HL-60 (cell line): ENCODE results near the gene PSMD2.

Experiments
- DNase-seq, 2 experiments: peaks; one replicate each; pipeline ENCODE4 v3.0.0-alpha.2; 2010 to 2020; ENCODE audit warnings: low read depth in 1 of 2, low spot score in 1 of 2
- H3K27ac ChIP-seq: fragments of 250-450 bp; sonication (Bioruptor Pico); replicated peaks from 2 replicates; pipeline ENCODE4 v1.5.1; 2020; ENCODE audit warnings: mild to moderate bottlenecking, moderate library complexity
- H3K27me3 ChIP-seq: fragments of 250-450 bp; sonication (Bioruptor Pico); 2 replicates; pipeline ENCODE4 v1.5.1; 2021; ENCODE audit warnings: mild to moderate bottlenecking, moderate library complexity; ENCODE audit not compliant: insufficient read depth, poor library complexity, severe bottlenecking
- H3K4me3 ChIP-seq: replicated peaks from 2 replicates; pipeline ENCODE4 v1.5.1; 2011; ENCODE audit warnings: mild to moderate bottlenecking, control low read depth, low read length; ENCODE audit not compliant: insufficient read depth
- CTCF ChIP-seq: IDR thresholded peaks from one replicate; pipeline ENCODE4 v1.5.1; 2011; ENCODE audit warnings: low read length, control low read depth, inconsistent platforms; ENCODE audit not compliant: insufficient read depth
- GABPA ChIP-seq: IDR thresholded peaks from 2 replicates; pipeline ENCODE4 v1.6.1; 2012; ENCODE audit warnings: low read depth
- POLR2AphosphoS5 ChIP-seq: IDR thresholded peaks from 2 replicates; pipeline ENCODE4 v1.6.1; 2012; ENCODE audit warnings: low read depth
- SPI1 ChIP-seq: IDR thresholded peaks from 2 replicates; pipeline ENCODE4 v1.6.1; 2012; ENCODE audit warnings: low read depth, mild to moderate bottlenecking, borderline replicate concordance
- TF ChIP-seq, protein P1 (sequence below): IDR thresholded peaks from 2 replicates; pipeline ENCODE4 v1.6.1; 2012; ENCODE audit warnings: low read depth; ENCODE audit not compliant: insufficient replicate concordance

Gene PSMD2

DNA sequence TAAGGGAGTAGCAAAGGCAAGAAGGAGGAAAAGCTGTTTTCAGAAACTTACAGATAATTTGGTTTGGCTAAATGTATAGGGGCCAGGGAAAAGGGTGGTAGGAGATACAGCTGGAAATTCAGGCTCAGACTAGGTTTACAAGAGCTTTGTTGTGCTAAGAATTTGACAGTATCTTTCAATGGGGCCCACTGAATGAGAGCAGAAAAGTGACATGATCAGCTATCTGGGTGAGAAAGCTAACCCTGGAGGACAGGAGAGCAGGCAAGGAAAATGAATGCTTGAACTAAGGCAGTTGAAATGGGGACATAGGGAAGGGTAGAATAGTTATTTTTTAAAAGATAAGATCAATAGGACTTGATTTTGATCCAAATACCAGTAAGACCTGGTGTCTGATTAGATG is 12.6 kb downstream of the PSMD2 start:
- no peak overlapping the region for H3K27ac ChIP-seq
- DNase-seq = no peak
- TF ChIP-seq CTCF = no peak
- no peaks in the 10 kb centered on the region for H3K27me3 ChIP-seq
- no peak overlapping the region for H3K4me3 ChIP-seq

DNA sequence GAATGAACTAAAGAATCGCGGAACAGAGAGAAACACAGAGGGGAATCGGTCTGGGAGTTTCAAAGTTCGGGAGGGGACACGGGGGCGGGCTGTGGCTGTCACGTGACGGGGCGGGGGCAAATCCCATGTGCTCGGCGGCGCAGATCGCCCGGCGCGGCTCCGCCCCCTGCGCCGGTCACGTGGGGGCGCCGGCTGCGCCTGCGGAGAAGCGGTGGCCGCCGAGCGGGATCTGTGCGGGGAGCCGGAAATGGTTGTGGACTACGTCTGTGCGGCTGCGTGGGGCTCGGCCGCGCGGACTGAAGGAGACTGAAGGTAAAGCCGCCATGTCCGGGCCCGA is 15.3 kb downstream of the PSMD2 start, which contains the start of gene EIF4G1:
Gene EIF4G1 (plus strand): TSS at position 244 of the 337 bp plus-strand sequence. CDS start 1,191 bp downstream, outside the sequence.
- no peaks in the 10 kb centered on the region for H3K27me3 ChIP-seq
- H3K27ac ChIP-seq = peak within 1 kb of the TSS; percentile 98
- peak within 1 kb of the TSS; percentile 88 for H3K4me3 ChIP-seq
- TF ChIP-seq SPI1 (no peak), POLR2AphosphoS5 (peak; percentile 91)
- DNase-seq = peak; percentile 85 to 91

GRCh38 chr3:184314700-184315542 is 15.9 kb downstream of the PSMD2 start:
- peak overlapping the region; percentile 88 for H3K4me3 ChIP-seq
- peak in 1 of 2 experiments; percentile 39 for DNase-seq
- H3K27ac ChIP-seq = peak overlapping the region; percentile 98
- no peaks in the 10 kb centered on the region for H3K27me3 ChIP-seq
- TF ChIP-seq GABPA (no peak), SPI1 (no peak), POLR2AphosphoS5 (no peak), CTCF (no peak)
- TF ChIP-seq, protein P1, sequence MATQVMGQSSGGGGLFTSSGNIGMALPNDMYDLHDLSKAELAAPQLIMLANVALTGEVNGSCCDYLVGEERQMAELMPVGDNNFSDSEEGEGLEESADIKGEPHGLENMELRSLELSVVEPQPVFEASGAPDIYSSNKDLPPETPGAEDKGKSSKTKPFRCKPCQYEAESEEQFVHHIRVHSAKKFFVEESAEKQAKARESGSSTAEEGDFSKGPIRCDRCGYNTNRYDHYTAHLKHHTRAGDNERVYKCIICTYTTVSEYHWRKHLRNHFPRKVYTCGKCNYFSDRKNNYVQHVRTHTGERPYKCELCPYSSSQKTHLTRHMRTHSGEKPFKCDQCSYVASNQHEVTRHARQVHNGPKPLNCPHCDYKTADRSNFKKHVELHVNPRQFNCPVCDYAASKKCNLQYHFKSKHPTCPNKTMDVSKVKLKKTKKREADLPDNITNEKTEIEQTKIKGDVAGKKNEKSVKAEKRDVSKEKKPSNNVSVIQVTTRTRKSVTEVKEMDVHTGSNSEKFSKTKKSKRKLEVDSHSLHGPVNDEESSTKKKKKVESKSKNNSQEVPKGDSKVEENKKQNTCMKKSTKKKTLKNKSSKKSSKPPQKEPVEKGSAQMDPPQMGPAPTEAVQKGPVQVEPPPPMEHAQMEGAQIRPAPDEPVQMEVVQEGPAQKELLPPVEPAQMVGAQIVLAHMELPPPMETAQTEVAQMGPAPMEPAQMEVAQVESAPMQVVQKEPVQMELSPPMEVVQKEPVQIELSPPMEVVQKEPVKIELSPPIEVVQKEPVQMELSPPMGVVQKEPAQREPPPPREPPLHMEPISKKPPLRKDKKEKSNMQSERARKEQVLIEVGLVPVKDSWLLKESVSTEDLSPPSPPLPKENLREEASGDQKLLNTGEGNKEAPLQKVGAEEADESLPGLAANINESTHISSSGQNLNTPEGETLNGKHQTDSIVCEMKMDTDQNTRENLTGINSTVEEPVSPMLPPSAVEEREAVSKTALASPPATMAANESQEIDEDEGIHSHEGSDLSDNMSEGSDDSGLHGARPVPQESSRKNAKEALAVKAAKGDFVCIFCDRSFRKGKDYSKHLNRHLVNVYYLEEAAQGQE = no peak

GRCh38 chr3:184315543-184315867 is 16.5 kb downstream of the PSMD2 start:
- Histone ChIP-seq H3K27me3 (no peaks in the 10 kb centered on the region), H3K4me3 (peak overlapping the region; percentile 88), H3K27ac (peak overlapping the region; percentile 98)
- TF ChIP-seq, protein P1 = no peak
- TF ChIP-seq SPI1 (peak; percentile 29; the same call in 1 of the 2 replicates), POLR2AphosphoS5 (no peak), CTCF (no peak)
- DNase-seq = peak in 1 of 2 experiments; percentile 65
